Measurements from ENCODE around the gene WNT2.
"Not testable (repeated sequence)": the region's sequence is repeated elsewhere in the genome, so short reads cannot be mapped to it uniquely, and the experiment has no call there.

Gene WNT2

GRCh38 chr7:117264716-117265115, 58.1 kb downstream of the WNT2 start:
- no peak for DNase-seq (ENCODE audit: low spot score)

- DNase-seq (ENCODE audit: low spot score) = no peak
Measured at GRCh38 chr7:117262546-117262945, 60.3 kb downstream of the WNT2 start.

- DNase-seq (ENCODE audit: low spot score) = no peak
Measured at GRCh38 chr7:117259615-117260014, 63.2 kb downstream of the WNT2 start.

DNA sequence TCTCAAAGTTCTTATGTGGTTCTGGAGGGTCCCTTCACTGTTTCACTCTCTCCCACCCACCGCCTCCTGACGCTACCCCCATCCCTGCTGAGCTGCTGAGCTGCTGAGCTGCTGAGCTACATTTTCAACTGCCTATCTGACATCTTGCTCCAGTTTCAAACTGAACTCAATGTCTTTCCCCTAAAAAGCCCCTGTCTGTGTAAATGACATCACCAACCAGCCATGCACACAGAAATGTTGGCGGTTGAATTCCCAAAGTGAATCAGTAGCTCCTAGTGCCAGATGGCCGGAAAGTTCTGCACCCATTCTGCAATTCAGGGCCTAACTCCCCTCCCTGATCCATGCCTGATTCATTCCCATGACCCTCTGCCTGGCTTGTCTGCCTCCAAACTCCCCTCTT, 71.2 kb downstream of the WNT2 start:
- DNase-seq (ENCODE audit: low spot score) = no peak

DNA sequence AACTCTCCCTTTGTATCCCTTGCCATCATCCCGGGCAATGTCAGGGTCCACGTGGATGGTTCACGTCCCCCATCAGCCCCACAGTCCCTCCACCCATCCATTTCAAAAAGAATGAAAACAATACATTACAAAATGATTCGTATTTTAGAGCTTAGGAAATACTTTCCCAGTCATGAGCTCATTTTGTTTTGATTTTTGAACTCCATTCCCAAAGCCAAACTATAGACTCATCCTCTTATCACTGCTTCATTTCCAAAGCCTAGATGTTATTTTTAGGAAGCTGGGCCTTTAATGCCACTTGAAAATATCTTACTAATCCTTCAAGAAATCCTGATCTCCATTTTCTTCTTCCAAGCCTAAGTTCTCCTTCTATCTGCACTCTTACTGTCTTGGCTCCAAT, 72.1 kb downstream of the WNT2 start:
- DNase-seq (ENCODE audit: low spot score) = no peak

- DNase-seq (ENCODE audit: low spot score) = no peak
Measured at GRCh38 chr7:117250245-117250644, 72.6 kb downstream of the WNT2 start.

DNA sequence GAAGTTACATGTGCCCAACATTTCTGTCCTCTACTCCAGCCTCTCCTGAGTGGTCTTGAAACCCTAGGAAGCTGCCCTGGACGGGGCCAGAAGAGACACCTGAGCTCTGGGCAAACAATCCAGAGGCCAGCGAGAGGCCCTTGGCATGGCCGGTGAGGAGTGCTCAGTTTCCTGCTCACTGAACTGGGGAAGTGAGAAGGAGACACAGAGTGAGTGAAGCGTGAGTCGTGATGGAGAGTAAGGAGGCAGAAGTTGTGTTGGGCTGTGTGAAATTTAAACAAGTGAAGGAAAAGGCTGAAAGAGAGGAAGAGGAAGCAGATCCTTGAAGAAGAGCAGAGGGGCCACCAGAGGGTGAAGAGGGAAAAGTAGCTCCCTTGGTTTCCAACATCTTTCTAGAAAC, 73.2 kb downstream of the WNT2 start:
- DNase-seq (ENCODE audit: low spot score) = no peak

- no peak for DNase-seq (ENCODE audit: low spot score)
Measured at GRCh38 chr7:117248829-117249228, 74.0 kb downstream of the WNT2 start.

GRCh38 chr7:117247809-117248208, 75.0 kb downstream of the WNT2 start:
- DNase-seq (ENCODE audit: low spot score) = no peak

DNA sequence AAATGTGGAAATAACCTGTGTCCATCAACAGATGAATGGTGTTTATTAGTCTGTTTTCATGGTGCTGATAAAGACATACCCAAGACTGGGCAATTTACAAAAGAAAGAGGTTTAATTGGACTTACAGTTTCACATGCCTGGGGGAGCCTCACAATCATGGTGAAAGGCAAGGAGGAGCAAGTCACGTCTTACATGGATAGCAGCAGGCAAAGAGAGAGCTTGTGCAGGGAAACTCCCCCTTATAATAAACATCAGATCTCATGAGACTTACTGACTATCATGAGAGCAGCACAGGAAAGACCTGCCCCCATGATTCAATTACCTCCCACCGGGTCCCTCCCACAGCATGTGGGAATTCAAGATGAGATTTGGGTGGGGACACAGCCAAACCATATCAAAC, 77.2 kb downstream of the WNT2 start:
- DNase-seq (ENCODE audit: low spot score) = not testable (repeated sequence)

GRCh38 chr7:117243390-117243789, 79.5 kb downstream of the WNT2 start:
- DNase-seq (ENCODE audit: low spot score) = no peak

- DNase-seq (ENCODE audit: low spot score) = no peak
Measured at GRCh38 chr7:117241088-117241487, 81.8 kb downstream of the WNT2 start.

DNA sequence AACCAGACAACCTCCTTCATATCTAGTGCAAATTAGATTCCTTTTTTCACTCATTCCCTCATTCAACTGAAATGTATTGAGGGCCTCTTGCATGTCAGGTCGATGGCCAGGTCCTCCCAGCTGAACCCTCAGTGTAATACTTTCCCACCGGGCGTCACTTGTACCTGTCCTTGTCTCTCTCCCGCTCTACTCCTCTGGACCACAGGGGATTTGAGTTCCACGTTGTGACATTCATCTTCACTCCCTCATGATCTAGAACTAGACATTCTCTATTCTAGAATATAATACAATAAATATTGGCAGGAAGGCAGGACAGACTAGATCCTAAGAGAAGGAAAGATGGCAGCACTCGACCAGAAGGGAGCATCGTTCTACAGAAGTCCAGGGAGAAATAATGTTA, 83.9 kb downstream of the WNT2 start:
- DNase-seq (ENCODE audit: low spot score) = no peak

DNA sequence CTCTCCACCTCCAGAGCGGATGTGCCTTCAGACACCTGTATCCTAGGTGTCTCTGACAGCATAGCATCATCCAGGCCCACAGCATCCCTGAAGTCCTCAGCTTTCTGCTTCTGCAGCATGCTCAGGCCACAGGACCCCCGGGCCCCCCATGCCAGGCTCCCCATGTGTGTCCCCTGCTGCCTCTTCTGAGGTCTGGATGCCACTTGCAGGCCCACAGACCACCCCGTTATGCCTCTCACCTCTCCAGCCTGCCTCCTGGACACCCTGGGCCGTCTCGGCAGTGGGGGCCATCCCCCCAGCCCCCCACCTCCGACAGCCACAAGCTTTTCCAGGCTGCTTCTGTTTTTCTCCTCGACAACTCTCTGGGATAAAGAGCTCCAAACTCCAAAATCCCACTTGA, 84.4 kb downstream of the WNT2 start:
- no peak for DNase-seq (ENCODE audit: low spot score)

DNA sequence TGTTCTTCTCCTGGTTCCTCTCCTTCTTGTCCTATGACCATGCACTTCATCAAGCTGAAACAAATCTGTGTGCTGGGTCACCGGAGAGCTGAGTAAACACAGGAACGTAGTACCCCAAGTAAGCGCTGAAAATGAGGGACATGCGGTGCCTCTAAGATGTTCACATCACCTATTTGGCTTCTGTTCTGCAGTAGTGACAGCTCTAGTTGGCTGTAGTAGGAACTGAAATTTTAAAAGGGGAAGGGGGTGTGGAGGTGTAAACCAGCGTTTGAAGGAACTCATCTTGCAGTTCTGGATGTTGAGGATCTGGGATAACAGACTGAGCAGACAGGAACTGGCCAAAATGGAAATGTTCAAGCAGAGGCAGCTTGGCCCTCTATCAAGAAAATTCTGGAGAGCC, 85.2 kb downstream of the WNT2 start:
- no peak for DNase-seq (ENCODE audit: low spot score)

DNA sequence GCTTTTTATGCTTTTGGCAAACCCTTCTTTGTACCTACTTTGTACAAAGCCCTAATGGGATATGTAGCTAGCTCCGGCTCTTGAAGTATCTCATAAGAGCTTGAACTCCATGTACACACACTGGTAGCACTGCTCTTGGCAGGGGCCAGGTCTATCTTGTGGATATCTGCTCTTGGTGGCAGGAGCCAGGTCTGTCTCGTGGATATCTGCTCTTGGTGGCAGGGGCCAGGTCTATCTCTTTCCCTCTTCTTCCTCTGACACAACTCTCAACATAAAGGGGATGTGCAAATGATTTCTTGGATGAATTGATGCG, 91.9 kb downstream of the WNT2 start:
- DNase-seq (ENCODE audit: low spot score) = no peak

DNA sequence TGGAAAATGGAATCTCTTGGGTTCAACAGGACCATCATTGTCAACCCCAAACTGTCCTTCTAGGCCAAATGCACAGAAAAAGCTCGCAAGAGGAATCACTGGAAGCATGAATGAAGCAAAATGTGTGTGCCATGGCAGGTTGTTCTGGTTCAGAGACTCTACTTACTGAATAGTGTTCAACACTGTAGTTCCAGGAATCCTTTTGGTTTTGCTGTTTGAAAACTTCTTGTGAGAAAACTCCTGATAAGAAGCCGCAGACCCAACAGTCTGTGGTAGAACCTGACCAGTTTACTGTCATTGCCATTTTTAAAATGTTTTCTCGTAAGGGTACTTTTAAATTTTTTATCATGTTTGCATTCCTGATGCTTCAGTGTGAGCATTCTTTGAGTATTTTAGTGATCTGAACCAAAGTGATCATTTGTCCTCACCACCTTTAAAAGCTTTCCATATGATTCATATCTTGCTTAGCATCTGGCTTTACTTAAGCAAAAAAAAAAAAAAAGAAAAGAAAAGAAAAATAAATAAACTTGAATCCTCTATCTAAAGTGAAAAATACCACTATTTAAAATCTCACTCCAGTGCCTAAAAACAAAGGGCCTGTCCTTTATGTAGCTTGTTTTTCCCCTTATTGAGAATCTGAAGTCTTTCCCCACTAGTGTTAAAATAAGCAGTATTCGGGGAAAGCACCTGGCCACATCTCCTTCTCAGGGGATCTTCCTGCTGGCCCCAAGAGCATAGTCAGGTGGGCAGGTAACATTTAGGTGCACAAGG, 92.4 kb downstream of the WNT2 start:
- DNase-seq (ENCODE audit: low spot score) = no peak

- DNase-seq (ENCODE audit: low spot score) = no peak
Measured at GRCh38 chr7:117229350-117229749, 93.5 kb downstream of the WNT2 start.

- no peak for DNase-seq (ENCODE audit: low spot score)
Measured at GRCh38 chr7:117227091-117227490, 95.8 kb downstream of the WNT2 start.

GRCh38 chr7:117225536-117225935, 97.3 kb downstream of the WNT2 start:
- no peak for DNase-seq (ENCODE audit: low spot score)

All from RKO (cell line).